Dermis blood vessel endothelial cell (primary cell): ENCODE measurements around the gene GTF3C5. TPM values are rescaled to one million over a fixed set of nuclear protein-coding genes. Genes with fewer than 3 reads are reported as not detected.
"Not testable (repeated sequence)": the region's sequence is repeated elsewhere in the genome, so short reads cannot be mapped to it uniquely, and the experiment has no call there.

ENCODE experiments used
- DNase-seq: peaks from one replicate; pipeline ENCODE4 v3.0.0; 2010
- total RNA-seq: library from RNA; depleted of rRNA; stranded (reverse); fragments of >200 nt; gene quantifications from 2 replicates; pipeline ENCODE4 v1.2.3, GENCODE V29; 2014

GTF3C5 gene
- total RNA-seq, 1 donor from 2014 or later, result 53.3 TPM

DNA sequence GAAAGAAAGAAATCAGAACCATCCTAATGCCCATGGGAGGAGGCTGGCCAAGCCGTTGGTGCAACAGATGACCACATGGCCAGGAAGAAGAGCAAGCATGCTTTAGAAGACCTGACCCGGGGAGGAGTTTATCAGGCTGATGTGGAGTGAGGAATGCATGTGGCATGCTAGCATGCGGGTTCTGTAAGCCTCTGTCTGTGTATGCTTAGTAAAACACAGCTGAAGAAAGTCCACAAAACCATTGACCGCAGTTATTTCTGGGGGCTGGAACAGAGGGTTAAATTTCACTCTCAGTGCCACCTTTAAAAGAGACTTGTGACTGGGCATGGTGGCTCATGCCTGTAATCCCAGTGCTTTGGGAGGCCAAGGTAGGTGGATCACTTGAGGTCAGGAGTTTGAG is 33.2 kb upstream of the GTF3C5 start:
- DNase-seq, result no peak

DNA sequence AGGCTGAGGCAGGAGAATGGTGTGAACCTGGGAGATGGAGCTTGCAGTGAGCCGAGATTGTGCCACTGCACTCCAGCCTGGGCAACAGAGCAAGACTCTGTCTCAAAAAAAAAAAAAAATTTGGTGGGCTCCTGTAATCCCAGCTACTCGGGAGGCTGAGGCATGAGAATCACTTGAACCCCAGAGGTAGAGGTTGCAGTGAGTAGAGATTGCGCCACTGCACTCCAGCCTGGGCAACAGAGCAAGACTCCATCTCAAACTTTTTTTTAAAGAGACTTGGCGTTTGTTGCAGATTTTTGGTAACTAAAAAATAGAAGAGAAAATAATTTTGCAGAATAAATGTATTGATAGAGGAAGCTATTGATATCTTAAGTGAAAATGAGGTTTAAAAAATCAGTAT is 32.6 kb upstream of the GTF3C5 start:
- DNase-seq, result not testable (repeated sequence)

DNA sequence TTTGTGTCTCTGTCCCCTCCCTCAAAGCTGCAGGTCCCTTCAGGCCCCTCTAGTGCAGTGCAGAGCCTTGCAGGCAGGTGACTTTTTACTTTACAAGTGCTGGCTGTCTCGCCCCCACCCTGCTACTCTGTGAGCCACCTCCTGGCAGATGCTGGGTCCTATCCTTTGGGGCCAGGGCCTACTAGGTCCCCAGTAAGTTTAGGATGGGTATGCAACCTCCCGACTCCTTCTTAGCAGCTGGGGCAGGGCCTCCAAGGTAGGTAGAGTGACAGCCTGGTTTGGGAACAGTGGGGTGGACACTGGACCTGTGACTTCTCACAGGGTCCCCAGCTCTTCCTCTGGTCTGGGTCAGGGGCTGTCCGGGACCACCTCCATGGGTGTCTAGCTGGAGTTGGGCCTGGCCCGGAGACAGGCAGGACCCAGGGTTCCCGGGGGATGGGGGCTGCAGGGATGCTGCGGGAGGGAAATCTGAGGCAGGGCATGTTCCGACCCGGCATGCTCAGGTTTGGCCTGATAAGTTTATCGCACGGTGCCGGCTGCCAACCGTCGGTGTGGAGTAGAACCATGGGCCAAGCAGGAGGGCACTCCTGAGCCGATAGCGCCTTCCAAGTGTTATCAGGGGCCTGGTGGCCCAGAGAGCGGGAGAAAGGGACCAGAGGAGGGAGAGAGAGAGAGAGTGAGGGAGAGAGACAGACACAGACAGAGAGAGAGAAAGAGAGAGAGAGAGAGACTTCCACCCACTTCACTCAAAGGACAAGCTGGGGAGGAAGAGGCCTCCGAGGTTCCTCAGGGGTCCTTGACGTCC is 31.8 kb upstream of the GTF3C5 start:
- DNase-seq, result no peak

DNA sequence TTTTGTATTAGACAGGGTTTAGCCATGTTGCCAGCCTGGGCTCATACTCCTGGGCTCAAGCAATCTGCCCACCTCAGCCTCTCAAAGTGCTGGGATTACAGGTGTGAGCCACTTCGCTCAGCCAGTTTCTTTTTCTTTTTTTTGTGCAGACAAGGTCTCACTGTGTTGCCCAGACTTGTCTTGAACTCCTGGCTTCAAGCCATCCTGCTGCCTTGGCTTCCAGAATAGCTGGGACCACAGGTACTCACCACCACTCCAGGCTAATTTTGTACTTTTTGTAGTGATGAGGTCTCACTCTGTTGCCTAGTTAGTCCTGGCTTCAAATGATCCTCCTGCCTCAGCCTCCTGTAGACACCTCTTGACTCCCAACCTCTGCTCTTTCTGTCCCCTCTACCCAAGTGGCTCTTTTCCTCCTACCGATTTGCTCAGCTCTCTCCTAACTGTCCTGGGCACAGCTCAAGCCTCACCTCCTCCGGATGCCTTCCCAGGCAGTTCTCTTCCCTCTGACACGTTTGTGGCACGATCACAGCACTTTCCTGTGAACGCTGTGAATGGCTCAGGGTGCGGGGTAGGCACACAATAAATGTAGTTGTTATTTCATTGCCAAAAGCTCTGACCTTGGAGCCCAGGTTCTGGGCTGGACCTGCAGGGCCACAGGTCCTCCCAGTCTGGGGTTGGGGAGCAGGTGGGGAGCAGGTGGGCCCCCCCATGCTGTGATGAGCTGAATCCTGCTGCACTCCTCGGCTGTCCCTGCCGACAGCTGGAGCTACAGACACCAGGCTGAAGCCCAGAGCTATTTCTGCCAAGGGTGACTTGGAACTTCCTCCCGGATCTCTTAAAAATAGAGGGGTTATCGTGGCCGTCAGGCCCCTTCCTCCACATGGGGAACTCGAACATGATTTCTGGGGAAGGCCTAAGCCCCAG is 28.4 kb upstream of the GTF3C5 start:
- DNase-seq, result no peak

DNA sequence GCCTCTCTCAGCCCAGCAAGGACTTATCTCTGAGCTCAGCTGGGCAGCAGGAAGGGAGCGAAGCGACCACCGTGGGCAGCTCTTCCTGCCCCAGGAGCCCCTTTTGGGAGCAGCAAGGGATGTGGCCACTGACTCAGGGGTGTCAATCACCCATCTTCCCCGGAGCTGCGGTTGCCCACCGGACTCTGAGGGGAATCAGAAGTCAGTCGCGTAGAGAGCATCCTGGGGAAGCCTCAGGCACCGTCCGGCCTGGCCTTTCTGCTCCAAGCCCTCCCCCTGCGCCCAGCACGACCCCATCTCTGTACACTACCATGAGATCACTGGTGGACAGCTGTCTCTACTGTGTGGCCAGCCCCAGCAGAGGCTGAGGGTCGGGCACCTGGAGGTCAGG is 27.7 kb upstream of the GTF3C5 start:
- no peak for DNase-seq

DNA sequence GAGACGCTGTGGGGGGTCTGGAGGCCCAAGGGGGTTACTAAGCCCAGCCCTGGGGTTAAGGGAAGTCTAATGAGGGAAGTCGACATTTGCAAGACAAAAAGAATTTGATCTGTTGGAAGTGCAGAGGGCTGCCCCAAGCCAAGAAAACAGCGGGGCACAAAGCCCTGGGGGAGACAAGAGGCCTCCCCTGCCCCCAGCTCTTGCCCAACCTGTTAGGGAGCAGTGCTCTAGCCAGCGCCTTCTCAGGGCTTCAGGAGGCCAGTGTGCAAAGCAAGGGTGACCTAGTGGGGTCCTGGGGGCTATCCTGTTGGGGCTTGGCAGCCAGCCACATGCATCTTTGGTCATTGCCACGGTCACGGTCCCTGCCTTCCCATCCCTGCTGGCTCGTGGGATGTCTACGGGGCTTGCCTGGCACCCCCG is 27.1 kb upstream of the GTF3C5 start:
- DNase-seq, result no peak

DNA sequence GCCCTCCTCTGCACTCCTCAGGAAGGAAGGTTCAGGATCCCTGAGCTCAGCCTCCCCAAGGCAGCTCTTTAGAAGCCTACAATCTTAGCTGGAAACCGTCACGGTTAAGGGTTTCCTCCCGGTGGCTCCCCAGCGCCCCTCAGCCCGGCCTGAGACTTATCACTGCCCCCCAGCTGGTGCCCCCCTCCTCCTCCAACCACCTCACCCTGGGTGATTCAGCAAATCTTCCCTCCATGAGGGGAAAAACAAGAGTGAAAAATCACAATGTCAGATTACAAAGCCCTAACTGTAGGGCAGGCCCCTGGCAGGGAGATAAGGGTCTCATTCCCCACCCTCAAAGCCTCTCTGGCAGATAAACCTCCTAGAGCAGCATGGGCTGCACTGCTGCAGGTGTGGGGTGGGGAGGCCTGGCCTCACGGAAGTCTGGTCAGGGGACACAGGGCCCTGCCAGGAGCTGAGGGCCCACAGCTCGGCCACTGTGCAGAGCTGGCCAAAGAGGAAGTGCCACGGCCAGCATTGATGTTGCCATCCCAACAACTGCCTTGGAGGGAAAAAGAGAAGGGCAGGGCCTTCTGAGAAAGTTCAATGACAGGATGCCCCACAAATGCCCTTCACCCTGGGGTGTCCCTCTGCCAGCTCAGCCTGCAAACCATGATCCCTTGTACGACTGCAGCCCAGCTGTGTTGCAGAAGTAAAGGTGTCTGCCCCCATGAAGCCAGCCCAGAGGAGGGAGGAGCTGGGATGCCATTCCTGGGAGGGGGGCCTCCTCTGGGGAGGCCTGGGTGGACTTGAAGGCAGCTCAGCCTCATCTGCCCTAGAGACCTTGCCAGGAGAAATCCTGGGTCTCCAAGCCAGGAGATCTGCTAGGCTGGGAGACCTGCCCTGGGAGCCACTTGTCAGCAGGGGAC is 26.5 kb upstream of the GTF3C5 start:
- no peak for DNase-seq

DNA sequence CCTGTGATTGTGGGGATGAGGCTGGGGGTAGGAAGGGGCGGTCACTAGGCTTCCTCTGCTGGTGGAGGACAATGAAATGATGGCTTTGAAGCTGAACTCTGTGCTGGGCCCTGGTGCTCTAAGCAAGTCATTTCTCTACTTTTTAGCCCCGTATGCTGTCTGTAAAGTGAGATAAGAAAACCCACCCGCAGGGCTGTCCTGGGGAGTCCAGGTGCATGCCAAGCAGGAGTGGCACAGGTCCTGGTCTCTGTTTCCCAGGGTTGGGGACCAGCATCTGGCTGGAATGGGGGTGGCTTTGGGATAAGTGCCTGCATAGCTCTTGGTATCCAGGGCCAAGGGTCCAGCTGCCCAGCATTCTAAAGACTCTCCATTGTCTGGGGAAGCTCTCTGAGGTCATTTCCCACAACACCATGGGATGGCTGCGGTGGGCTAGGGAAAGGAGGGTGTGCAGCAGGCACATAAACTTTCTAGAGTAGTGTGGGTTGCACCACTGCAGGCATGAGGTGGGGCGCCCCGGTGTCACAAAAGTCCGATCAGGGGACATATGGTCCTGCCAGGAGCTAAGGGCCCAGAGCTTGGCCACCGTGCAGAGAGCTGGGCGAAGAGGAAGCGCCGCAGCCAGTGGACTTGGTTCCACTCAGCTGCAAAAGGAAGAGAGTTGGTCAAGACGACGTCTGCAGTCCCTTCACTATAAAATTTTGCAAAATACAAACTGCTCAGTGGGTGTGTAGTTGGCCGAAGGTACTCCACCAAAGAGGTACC is 25.6 kb upstream of the GTF3C5 start:
- no peak for DNase-seq

DNA sequence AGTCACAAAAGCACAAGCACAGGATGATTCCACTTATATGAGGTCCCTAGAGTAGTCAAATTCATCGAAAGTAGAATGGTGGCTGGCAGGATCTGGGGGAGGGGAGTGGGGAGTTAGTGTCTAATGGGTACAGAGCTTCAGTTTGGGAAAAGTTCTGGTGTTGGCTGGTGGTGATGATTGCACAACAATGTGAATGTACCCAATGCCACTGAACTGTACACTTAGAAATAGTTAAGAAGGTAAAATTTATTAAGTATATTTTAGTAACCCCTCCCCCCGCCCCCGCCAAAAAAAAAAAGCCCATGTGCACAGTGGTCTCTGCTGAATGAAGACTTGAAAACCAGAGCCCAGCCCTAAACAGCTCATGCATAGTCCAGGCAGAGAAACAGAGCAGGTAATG is 24.8 kb upstream of the GTF3C5 start:
- no peak for DNase-seq

DNA sequence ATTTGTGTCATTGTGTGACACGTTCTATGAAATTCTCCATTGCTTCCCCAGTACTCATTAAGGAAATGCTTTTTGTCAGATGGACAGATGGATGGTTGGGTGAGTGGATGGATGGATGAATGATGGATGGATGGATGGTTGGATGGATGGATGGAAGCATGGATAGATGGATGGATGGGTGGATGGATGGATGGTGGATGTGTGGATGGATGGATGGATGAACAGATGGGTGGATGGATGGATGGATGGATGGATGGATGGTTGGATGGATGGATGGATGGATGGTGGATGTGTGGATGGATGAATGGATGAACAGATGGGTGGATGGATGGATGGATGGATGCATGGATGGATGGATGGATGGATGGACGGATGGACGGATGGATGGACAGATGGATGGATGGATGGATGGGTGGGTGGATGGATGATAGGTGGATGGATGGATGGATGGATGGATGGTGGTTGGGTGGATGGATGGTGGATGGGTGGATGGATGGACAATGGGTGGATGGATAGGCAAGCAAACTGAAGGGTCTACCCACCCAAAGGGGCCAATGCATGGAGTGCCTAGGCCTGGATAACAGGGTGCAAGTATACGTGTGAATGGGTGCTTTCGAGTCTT is 24.0 kb upstream of the GTF3C5 start:
- DNase-seq, result no peak

DNA sequence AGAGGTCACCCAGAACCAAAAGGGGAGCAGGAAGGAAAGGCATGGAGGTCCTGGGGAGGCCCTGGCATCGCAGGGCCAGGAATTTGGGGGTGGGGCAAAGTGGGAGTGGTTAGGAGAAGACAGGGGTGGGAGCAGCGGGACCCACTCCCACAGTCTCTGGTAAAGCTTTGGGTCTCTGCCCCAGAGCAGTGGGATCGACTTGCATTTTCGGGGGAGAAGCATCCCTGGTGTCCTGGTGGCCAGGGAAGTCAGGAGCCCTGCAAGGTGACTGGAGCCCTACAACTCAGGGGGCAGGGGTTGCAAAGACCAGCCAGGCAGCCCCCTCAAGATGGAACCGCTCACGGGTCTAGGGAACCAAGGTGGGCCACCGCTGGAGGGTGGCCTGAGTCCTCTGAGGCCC is 22.4 kb upstream of the GTF3C5 start:
- DNase-seq, result no peak

DNA sequence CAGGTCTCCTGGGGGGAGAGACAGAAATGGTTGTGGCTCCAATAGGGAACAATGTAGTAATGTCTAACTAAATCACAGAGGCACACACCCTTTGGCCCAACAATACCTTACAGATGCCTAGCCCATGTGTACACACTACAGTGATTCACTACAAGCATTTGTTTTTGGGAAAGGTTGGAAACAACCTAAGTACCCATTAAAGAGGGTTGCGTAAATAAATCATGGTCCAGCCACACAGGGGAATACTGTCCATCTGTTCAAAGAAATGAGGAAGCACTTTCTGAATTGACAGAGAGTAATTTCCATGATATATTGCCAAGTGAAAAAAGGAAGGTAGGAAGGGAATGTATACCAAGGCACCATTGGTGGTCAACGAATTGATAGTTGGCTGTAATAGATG is 22.0 kb upstream of the GTF3C5 start:
- DNase-seq, result no peak

DNA sequence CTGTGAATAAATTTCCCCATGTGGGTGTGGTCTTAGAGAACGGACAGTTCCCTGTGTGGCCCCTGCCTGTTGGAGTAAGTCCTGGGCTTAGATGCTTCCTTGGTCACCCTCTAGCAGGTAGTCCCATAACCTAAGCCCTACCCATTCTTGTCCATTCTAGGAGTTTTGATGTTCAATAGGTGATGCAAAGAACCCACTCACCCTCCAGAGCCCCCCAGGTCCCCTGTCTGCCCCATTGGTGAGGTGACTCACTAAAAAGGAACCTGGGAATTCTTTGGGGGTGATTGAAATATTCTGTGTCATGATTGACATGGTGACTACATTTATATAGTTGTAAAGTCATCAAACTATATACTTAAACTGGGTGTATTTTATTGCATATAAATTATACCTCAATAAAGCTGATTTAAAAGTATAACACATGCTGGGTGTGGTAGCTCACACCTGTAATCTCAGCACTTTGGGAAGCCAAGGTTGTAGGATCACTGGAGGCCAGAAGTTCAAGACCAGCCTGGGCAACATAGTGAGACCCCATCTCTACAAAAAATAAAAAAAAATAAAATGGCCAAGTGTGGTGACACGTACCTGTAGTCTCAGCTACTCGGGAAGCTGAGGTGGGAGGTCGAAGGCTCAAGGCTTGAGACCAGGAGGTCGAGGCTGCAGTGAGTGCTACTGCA is 20.8 kb upstream of the GTF3C5 start:
- DNase-seq, result no peak

DNA sequence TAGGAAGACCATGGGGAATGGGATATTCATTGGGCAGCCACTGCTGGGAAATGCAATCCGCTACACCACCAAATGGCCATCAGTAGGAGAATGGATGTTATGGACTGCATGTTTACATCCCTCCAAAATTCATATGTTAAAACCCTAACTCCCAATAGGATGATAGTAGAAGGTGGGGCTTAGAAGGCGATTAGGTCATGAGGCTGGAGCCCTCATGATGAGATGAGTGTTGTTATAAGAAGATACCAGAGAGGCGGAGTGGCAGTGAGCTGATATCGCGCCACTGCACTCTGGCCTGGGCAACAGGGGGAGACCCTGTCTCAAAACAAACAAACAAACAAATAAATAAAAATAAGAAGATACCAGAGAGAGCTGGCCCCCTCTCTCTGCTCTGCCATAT is 16.1 kb upstream of the GTF3C5 start:
- no peak for DNase-seq

DNA sequence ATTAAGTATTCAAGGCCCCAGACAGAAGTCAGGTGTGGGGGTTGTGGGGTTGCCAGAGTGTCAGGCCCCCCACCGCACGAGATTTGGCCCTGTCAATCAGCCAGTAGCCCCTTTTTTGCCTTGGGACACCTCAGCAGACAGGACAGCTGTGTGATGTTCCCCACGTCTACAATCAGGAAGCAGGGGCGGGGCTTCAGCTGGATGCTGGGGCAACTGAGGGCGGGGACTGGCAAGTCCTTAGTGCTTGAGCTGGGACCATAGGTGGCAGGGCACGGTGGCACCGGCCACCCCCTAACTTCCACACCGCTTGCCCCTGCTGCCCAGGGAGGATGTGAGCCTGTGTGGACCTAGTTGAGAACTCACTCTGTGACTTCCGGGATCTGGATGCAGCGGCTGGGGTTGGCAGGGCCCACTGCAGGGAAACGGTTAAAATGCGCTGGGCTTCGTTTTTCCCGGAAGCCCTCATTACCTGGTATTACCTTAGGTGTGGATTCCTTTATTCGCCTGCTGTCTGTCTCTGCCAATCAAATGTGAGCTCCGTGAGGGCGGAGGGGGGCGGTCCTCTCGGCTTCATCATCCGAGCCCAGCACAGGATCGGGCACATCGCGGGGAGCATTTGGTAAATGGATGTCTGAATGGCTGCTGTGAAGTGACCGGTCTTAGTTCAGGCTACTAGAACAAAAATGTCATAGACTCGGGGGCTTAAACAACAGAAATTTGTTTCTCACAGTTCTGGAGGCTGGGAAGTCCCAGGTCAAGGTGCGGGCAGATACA is 7.5 kb upstream of the GTF3C5 start:
- peak; percentile 13 for DNase-seq

DNA sequence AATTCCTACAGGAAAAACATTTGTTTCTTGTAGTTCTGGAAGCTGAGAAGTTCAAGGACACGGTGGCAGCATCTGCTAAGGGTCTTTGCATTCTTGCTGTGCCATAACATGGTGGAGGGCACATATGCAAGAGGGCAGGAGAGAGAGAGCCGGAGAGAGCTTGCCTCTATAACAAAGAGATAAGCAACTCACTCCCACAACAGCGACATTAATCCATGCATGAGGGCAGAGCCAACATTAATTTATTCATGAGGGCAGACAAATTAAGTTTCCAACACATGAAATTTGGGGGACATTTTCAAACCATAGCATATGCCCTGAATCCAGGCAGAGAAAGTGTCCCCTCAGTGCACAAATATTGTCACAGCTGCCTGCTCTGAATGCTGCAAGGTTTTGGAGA is 4.4 kb upstream of the GTF3C5 start:
- DNase-seq, result no peak

DNA sequence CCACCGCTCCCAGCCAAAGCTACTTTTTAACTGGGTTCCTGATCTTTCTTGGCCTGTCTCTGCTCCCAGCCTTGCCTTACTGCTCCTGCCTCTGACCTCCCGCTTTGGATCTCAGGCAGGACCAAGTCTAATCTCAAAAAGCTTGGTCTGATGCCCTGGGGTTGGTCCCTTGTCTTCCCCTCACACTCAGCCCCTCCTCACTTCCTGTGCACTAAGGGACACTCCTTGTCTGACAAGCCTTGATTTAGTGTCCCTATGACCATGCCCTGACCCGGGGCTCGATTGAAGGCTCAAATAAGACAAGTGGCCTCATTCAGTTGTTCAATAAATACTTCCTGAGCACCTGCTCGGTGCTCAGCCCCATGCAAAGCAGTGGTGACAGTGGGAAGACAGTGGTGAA is 3.7 kb upstream of the GTF3C5 start:
- DNase-seq, result no peak

DNA sequence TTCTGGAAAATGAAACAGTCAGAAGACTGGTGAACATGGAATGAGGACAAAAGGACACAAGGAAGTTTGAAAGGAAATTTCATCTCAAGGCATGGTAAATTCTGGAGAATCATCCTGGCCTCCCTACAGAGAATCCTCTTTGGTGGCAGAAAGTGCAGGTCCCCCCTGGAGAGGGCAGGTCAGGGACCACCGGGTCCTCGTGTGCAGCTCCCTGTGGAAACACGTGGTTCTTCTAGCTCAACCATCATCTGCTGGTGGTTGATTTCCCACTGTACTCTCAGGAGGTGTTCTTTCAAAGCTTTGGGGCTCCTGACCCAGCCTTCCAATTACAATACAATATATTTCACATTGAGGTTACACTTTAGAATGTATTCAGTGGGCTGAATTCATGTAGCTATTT is 2.6 kb upstream of the GTF3C5 start:
- DNase-seq, result no peak

DNA sequence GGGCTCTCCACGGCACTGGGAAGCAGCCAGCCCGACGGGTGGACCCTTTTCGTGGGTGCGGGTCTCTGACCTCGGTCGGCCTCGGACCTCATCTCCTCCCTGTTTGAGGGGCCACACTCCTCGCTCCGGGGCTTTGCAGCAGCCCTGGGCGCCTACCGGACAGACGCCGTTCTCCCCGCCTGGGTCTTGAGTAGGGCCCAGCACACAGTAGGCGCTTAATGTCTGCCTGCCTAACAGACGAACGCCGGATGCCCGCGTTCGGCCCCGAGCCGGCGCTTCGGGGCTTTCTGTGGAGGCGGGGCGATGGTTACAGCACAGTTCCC is 842 bp upstream of the GTF3C5 start:
- no peak for DNase-seq

DNA sequence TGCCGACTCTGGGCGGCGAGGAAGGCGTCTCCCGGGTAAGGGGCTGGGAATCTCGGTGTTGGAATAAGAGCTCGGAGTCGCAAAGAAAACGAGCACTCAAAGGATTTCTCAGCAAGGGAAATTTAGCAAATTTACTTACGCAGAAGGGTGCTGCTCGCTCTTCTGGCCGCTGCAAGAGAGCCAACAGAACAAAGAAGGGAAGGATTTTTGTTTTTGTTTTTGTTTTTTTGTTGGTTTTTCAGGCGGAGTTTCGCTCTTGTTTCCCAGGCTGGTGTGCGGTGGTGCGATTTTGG is 279 bp downstream of the GTF3C5 start:
- no peak for DNase-seq

DNA sequence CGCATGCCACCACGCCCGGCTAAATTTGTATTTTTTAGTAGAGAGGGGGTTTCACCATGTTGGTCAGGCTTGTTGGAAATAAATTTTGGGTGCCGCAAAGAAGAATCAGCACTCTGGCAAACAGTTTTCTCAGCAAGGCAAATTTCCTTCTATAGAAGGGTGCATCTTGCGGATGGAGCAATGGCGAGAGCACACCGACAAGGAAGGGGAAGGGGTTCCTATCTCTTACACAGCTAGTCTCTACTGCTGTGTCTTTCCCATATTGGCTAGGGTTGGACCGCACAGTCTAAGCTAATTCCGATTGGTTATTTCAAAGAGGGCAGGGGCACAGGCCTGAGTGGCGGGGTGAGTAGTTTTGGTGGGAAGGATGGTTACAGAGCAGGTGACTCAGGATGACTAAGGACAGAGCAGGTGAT is 707 bp downstream of the GTF3C5 start:
- no peak for DNase-seq
